ENCODE measurements around the gene DOK1.
"Not testable (repeated sequence)": the region's sequence is repeated elsewhere in the genome, so short reads cannot be mapped to it uniquely, and the experiment has no call there.

Gene DOK1

DNA sequence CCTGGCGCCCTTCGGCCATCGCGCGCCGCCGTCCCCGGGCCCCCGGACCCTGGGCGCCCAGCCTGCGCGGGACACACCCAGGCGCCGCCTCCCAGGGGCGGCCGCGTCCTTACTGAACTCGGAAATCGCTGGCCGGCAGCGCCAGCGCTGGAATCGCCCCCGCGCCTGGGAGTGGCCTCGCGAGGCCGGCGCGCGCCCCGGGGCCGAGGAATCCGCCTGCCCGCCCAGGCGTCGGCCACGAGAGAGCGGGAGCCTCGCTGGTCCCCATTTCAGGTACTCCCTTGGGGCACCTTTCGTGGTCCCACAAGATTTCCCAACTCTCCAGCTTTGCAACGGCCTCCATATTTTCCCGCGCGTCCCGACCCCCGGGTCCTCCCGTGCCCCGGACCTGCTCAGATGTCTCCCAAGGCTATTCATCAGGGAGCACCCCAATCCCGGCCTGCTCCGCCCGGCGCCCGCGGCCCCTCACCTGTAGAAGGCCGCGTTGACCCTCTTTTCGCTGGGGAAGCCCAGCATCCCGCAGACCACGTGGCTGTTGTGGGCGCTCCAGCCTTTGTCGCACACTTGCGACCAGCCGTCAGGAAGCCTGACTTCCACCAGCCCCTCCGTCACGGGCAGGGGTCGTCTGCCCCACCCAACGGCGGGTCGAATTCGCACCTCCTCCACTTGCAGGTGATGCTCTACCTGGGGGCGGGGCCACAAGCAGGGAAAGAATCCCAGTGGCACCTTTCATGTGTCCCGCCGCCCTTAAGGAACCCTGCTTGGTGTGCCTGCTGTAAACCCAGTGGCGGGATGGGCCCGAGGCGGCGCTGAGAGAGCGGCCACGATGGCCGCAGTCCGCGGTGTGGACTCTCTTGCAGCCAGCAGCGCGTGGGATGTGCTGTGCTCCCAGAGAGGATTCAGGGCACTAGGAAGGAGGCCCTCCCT is 5.4 kb upstream of the DOK1 start:
- FAIRE-seq, result no peak

DNA sequence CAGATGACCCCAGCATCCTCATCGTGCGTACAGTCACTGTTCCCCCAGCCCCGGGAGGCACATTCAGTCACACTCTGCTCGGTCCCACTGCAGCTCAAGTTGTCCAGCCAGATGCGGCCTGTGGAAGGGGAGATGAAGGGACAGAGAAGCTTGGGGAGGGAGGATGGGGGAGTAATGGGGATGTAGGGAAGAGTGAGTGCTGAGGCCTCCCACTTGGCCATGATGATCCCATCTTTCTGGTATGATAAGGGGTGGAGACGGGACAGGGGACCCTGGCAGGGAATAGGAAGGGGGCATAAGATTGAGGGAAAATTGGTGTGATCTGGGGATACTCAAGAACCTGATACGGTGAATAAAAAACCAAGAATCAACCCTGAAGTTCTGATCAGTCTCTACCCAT is 4.3 kb upstream of the DOK1 start:
- FAIRE-seq, result no peak

DNA sequence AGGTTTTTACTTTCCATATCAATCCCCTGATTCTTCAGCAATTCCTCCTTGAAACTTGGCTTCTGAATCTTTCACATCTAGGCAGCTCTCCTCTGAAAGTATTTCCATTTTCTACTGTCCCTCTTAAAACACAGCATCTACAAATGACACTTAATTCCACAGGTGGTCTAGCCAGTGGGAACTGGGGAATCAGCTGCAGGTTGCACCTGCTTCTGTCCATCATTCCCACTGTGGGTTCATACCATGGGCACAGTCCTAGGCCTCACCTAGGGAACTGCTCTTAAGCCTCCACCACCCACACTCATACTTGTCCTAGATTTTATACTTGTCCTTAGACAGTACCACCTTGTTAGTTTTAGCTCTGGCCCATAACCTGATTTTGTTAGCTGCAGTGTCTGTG is 3.0 kb upstream of the DOK1 start:
- no peak for FAIRE-seq

DNA sequence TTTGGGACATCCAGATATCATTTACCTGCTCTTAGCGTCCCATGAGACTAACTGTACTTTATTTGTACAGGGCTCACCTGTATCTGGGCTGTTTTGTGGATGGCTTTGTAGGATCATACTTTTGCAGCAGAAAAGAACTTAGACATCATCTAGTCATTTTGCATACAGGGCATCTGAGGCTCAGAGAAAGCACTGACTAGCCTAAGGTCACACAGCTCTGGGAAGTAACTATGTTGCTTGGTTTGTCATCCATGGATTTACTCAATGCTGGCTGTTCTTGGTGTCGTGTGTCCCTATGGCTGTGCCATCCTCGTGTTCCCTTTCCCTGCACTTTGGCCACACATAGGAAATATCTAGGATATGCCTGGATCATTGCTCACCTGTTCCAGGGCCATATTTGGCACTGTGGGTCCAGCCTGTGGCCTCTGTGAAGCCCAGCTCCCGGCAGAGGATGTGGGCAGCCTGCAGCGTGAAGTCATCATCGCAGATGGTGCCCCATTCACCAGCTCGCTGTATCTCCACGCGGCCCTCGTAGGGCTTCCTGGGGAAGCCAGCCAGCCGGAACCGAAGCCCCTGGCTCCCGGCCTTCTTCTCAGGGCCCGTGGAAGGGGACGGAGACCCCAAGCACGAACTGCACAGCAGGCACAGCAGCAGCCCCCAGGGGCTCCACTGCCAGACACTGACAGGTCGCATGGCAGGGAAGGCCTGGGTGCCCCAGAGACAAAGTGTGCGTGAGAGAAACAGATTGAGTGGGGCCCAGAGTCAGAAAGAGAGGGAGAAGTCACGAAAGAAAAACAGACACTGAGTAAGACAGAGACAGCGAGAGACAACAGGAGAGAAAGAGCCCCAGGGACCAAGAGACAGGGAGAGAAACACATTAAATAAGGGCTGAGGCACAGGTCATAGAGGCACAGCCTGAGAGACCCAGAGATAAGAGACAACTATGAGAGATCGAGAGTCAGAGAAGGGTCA is 2.3 kb upstream of the DOK1 start:
- FAIRE-seq, result no peak

DNA sequence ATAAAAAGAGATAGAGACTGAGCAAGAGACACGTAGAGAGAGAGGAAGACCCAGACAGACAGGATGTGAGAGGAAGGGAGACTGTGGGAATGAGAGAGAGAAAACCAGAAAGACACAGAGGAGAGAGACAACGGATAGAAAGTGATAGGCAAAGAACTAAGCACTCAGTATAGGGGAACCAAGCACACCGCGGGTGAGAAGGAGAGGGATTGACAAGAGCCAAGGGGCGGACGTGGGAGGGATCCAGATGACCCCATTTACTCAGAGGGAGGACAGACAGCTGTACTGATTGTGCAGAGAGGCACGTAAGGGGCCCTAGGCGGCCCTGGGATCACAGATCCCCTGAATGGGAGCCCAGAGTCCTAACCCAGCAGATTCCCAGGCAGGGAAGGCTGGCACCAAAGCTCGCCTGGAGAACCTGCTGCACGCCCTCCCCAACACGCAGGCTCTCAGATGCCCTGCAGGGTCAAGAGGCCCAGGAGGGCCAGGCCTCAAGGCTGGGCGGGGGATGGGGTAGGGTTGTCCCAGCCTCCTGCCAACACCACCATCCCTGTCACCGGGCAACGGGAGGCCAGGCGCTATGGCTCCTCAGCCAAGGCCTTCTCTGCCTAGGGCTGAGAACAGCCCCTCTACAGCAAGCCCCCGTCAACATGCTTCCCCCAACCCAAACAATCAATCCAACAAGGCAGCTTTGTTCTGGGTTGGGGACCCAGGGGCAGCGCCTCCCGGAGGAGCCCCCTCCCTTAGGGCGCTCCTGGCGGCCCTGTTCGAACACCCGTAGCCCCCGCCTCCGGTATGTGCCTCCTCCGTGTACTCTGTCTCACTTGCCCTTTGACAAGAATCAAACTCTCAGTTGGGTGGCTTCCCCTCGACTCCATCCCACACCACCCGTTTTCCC is 1.4 kb upstream of the DOK1 start:
- no peak for FAIRE-seq

DNA sequence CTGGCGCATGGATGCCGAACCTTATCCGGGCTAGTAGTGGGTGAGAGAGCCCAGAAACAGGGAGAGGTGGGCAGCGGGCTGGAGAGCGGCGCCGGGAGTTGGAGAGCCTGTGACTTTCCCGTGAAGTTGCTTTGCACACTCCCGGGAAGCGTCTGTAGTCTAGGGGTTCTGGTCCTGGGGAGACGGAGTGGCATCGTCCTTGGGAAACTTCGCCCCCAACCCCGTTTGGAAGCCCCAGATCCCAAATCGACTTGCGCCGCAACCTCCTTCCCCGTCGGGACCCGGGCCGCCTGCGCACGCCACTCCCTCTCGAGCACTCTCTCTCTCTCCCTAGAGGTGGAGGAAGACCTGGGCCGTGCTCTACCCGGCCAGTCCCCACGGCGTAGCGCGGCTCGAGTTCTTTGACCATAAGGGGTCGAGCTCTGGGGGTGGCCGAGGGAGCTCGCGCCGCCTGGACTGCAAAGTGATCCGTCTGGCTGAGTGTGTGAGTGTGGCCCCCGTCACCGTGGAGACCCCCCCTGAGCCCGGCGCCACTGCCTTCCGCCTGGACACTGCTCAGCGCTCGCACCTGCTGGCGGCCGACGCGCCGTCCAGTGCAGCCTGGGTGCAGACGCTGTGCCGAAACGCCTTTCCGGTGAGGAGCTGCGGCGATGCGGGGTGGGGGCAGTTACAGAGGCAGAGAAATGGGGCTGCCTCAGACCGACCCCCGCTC is 456 bp downstream of the DOK1 start:
- FAIRE-seq, result no peak

DNA sequence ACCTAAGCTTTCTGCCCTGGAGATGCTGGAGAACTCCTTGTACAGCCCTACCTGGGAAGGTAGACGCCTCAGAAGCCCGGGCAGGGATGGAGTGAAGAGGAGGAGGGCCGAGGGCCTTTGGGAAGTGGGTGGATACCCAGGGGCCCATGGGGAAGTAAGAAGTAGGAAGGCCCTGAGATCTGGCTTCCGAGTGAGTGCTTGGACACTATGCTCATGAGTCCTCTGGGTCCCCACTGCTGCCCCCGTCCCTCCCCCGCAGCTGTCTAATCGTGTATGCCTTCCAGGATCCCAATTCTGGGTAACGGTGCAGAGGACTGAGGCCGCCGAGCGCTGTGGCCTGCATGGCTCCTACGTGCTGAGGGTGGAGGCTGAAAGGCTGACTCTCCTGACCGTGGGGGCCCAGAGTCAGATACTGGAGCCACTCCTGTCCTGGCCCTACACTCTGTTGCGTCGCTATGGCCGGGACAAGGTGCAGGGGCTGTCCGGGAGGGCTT is 1.1 kb downstream of the DOK1 start:
- no peak for FAIRE-seq

DNA sequence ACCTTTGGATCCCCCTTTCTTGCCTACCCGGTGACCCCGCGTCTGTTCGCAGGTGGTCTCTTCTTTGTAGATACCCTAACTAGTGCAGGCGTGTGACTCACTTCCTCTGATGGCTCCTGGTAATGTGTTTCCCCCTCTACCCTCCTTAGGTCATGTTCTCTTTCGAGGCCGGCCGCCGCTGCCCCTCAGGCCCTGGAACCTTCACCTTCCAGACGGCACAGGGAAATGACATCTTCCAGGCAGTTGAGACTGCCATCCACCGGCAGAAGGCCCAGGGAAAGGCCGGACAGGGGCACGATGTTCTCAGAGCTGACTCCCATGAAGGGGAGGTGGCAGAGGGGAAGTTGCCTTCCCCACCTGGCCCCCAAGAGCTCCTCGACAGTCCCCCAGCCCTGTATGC is 1.6 kb downstream of the DOK1 start:
- FAIRE-seq, result no peak

DNA sequence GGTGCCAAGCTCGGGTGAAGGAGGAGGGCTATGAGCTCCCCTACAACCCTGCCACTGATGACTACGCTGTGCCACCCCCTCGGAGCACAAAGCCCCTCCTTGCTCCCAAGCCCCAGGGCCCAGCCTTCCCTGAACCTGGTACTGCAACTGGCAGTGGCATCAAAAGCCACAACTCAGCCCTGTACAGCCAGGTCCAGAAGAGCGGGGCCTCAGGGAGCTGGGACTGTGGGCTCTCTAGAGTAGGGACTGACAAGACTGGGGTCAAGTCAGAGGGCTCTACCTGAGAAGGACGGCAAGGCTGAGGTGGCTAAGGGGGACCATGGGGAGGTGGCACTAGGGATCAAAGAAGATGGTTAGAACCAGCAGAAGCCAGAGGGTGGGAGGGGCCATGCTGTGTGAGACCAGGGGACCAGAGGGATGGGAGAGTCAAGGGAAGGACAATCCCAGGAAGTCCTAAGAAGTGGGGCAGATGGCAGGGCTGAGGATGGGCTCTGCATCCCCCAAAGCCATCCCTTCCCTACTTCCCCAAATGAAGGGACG is 2.4 kb downstream of the DOK1 start:
- no peak for FAIRE-seq

DNA sequence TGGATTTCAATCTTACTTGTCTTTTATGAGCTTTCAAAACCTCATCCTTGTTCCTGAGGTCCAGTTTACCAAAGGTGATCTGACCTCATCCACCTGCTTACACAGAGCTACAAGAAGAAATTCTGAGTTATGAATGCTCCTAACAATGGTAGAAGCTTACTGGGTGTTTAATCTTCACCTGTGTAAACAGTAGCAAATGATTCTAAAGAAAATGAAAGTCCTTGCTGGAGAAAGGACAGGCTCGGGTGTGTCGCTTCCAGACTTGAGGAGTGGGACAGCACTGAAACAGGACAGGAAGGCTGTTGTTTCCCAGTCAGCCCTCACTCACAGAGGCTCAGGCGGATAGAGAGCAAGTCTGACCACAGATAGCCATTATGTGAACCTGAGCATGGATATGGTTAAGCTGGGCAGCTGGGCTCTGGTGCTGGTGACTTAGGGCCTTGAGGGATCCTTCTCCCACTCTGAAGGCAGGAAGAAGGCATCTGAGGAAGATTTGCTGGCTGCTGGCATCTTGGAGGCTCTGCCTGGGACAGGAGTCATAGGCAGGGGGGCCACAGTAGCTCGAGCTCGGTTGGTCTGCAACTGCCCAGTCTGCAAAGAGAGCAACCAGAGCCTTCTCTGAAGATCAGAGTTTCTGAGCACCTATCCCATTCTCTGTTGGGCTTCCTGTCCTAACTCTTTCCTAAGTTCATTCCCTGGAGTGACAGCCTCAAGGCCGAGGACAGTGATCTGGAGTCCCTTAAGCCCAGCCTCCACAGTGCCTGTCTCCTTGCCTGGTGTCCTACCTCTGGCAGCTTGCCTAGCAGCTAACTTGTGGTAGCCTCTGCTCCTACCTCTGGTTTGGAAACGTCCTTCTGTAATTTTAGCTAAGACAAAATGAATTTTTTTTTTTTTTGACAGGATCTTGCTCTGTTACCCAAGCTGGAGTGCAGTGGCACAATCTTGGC is 4.0 kb downstream of the DOK1 start:
- FAIRE-seq, result no peak

DNA sequence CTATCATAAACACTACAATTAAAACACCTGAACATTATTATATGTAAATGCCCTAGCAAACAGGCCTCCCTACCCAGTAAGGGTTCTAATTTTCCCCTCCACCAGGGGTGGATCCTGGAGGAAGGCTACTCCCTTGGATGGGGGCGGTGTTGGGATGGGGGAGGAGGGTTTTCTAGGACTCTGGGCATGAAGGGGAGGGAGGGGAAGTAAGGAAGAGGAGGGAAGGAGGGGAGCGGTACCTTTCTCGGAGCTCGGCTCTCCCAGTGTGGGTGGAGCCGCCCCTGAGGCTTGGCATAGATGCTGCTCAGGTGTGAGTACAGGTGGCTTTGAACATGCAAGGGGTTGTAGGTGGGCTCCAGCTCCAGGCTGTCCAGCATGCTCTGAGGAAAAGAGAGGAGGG is 5.4 kb downstream of the DOK1 start:
- FAIRE-seq, result no peak

DNA sequence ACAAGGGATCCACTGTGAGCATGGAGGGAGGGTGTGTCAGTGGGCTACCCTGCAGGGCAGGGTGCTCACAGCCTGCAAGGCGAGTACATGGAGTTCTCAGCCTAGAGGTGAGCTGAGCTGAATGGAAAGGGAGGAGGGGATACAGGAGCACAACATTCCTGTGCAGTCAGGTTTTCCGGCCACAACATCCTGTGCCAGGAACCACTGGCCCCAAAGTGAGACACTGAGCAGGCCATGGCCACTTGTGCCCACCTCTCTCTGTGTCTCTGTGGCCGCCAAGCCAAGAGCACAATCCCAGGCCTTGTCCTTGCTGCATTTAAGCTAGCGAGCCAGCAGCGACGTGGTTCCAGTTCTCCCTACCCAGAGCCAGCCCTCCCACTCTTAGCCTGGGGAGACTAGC is 6.1 kb downstream of the DOK1 start:
- FAIRE-seq, result no peak

DNA sequence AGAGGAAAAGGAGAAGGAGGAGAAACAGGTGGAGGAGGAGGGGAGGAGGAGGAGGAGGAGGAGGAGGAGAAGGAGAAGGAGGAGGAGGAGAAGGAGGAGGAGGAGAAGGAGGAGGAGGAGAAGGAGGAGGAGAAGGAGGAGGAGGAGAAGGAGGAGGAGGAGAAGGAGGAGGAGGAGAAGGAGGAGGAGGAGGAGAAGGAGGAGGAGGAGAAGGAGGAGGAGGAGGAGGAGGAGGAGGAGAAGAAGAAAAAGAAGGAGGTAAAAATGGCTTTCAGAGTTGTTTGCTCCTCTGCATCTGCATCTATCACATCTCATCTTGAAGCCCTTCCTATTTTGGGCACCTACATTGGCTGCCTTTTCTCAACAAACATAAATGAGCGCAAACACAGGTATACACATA is 6.5 kb downstream of the DOK1 start:
- FAIRE-seq, result not testable (repeated sequence)

DNA sequence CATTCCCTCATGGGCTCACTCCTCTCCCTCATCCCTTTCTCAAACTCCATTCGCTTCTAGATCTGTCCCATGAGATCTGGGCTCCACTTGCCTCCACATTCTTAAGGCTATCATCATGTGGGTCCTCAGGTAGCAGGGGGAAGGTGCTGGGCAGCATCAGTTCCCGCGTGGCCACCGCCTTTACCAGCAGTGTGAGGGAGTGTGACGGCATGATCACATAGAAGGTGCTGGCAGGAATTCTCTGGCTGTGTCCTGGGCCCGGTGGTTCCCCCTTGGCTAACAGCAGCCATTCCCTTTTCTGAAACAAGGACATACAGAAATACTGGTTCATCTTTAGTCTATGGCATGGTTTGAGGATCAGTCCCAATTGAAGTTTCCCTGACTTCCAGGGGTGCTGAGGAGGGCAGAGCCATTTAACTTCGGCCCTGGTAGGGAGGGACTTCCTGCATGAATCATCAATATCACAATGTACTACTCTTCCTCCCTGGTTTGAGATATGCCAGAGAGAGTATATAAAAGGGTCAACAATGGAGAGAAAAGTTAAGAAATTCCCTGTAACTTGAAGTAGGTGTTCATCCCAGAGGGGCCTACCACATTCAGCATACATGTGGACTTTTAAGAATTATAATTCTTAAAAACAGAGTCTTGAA is 7.7 kb downstream of the DOK1 start:
- no peak for FAIRE-seq

DNA sequence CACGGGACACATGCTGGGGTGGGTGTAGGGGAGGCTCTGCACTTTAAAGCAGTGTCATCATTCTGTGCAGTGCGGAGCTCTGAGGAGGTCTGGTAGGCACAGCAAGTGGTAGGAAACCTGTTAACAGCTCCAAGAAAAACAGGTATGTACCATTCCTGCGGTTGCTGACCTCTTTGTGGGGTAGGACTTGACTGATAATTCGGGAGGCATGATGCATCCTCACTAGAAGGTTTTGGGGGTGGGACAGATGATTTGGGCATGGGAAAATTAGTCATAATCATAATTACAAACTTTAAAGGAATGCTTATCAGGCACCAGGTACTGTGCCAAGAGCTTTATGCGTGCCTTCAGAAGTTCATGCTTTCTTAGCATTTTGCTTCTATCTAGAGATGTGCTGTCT is 9.7 kb downstream of the DOK1 start:
- no peak for FAIRE-seq

DNA sequence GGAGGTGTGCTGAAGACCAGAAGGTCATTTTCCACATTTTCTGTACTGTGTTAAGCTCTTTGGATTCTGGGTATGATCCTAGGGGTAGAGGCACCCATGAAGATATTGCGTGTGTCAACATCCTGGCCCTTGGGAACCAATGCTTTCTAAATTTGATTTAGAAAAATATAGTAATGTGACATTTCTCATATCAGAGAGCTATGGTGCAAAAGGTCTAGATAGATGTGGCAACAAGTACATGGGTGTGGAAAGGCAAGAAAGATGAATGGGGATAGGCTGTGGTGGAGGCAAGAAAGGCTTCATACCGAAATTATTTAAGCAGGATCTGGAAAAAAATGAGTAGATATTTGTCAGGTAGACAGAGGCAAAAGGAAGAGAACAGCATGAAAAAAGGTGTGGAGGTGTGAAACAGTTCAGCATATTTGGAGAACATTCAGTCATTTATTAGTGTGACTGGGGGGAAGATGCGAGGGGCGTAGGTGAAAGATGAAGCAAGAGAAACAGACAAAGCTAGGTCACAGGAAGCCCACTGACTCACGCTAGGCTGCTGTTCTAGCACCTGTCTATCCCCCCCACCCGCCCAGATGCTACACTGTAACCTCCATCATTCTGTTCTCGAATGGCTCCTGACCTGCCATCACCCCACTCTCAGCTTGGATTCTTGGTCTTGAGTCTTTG is 11.7 kb downstream of the DOK1 start:
- no peak for FAIRE-seq

DNA sequence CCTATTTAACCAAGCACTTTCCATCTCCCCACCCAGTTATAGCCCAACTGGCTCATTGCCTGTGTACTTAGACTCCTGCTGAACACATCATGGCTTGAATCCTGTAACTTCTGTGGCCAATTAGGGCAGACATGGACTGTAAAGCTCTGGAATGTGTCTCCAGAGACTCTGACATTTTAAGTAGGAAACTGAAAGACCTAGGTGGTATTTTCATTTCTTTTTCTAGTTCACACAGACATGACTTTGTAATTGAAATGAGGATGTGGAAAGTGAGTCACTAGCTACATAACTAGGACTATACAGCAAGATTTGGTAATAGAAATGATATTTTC is 12.2 kb downstream of the DOK1 start:
- no peak for FAIRE-seq

DNA sequence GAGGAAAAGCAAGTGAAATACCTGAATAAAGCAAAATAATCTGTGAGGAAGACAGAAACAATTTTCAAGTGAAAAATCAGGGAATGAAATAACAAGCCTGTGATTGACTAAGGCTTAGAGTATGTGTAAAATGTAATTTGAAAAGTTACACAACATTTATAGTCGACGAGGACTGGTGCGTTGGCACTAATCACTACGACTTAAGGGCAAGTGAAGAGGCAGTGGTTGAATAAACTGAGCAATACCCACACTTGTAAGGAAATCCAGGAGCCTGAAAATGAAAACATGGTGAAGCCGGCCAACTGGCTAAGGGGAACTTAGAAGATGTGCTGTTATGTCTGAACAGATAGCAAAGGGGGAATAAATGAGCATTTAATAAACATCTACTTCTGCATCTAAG is 13.4 kb downstream of the DOK1 start:
- no peak for FAIRE-seq

DNA sequence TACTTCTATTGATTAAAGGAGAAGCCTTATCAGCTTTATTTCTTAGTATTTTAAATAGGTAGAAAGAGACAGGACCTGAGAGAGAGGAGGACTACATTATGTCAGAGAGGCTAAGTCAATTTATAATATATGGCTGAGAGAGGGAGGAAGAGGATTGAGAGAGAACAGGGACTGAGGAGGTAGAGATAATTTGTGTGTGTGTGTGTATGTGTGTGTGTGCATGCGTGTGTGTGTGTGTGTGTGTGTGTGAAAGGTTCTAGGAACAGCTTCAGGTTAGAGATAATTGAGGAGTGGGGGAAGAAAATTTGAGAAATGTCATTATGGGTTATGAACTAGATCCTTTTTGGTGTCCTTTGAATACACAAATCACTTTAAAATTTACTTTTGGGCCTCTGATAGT is 15.2 kb downstream of the DOK1 start:
- FAIRE-seq, result no peak
